GM20000 (cell line): ENCODE data around the gene ALG14.

Experiments used
- DNase-seq: peaks from one replicate; pipeline ENCODE4 v3.0.0; 2012; ENCODE audit warnings: low spot score
- CTCF ChIP-seq: IDR thresholded peaks from 2 replicates; pipeline ENCODE4 v1.5.1; 2012; ENCODE audit warnings: mild to moderate bottlenecking, control low read depth; ENCODE audit errors: extremely low read depth, missing control alignments

ALG14 gene

GRCh38 chr1:94961582-94961981, 111.2 kb downstream of the ALG14 start:
- TF ChIP-seq CTCF, result no peak

DNA sequence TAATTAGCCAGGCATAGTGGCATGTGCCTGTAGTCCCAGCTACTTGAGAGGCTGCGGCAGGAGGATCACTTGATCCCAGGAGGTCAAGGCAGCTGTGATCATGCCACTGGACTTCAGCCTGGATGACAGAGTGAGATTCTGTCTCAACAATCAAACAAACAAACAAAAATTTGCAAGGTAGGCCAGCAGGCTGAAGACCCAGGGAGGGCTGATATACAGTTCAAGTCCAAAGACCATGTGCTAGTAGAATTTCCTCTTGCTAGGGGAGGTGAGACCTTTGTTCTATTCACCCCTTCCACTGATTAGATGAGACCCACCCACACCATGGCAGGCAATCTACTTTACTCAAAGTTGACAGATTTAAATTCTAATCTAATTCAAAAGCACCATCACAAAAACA, 114.7 kb downstream of the ALG14 start:
- no peak for TF ChIP-seq CTCF
- DNase-seq, result no peak

More at GRCh38 chr1:94961582-94961981, 111.2 kb downstream of the ALG14 start:
- no peak for DNase-seq

GRCh38 chr1:94955767-94956632, 116.8 kb downstream of the ALG14 start:
- TF ChIP-seq CTCF, result no peak
- DNase-seq, result no peak

GRCh38 chr1:94954263-94955220, 118.2 kb downstream of the ALG14 start:
- TF ChIP-seq CTCF, result no peak
- DNase-seq, result no peak

GRCh38 chr1:94953746-94954145, 119.0 kb downstream of the ALG14 start:
- no peak for DNase-seq
- TF ChIP-seq CTCF, result no peak

DNA sequence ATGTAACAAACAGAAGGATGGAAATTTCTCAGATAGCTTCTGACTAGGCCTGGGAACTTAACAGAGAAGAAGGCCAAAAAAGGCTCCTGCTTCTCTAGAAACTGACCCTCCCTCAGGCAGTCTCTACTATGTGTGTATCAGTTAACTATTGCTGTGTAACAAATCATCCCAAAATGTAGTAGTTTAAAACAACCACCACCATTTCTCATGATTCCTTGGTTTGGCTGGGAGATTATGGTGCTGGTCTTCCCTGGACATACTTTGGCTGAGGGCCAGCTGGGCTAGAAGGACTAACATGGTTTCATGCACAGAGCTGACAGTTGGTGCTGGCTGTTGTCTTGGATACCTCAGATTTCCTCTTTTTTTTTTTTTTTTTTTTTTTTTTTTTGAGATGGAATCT, 119.6 kb downstream of the ALG14 start:
- TF ChIP-seq CTCF, result no peak
- no peak for DNase-seq

GRCh38 chr1:94952539-94952938, 120.2 kb downstream of the ALG14 start:
- TF ChIP-seq CTCF, result no peak
- DNase-seq, result no peak
